GM12873 (cell line): Measurements from ENCODE around the gene PTGES3.

ENCODE experiments used
- TF ChIP-seq, protein P1 (sequence below): IDR thresholded peaks from 2 replicates; pipeline ENCODE4 v1.5.1; 2012; ENCODE audit warnings: low read depth, mild to moderate bottlenecking, moderate library complexity, low read length, control low read depth; ENCODE audit not compliant: insufficient read depth; ENCODE audit errors: missing control alignments

The PTGES3 gene

DNA sequence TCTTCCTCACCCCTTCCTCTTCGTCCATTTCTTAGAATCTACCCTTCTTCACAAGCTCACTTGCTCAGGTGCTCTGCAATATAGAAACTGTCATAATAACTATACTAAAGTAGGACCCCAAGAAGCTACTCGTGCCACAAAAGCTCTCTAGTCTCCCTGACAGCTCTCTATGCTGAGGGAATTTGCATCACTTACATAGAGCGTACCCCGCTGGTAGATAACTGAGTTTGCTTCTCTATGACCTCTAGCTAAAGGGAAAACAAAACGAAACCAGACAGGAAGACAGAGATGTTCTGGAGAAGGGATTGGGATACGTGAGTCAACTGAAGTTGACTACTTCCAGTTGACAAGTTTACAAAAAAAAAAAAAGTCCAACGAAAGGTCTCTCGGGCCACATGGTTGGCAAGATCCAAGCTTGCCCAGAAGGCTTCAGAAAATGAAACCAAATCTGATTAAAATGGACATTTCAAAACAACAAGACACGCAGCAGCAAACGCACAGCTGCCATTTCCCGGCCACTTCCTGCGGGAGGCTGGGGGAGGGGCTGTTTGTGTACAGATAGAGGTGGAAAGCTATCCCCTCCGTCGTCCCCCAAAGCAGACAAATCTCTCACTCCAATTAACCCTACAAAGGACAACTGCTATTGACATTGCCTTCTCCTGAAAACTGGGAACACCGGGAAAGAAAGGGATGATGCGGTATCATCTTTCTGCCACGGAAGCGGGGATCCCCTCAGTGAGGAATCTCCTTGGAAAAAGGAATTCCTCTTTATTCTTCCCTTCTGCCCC is 59.2 kb downstream of the PTGES3 start:
- TF ChIP-seq, protein P1, sequence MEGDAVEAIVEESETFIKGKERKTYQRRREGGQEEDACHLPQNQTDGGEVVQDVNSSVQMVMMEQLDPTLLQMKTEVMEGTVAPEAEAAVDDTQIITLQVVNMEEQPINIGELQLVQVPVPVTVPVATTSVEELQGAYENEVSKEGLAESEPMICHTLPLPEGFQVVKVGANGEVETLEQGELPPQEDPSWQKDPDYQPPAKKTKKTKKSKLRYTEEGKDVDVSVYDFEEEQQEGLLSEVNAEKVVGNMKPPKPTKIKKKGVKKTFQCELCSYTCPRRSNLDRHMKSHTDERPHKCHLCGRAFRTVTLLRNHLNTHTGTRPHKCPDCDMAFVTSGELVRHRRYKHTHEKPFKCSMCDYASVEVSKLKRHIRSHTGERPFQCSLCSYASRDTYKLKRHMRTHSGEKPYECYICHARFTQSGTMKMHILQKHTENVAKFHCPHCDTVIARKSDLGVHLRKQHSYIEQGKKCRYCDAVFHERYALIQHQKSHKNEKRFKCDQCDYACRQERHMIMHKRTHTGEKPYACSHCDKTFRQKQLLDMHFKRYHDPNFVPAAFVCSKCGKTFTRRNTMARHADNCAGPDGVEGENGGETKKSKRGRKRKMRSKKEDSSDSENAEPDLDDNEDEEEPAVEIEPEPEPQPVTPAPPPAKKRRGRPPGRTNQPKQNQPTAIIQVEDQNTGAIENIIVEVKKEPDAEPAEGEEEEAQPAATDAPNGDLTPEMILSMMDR = no peak

GRCh38 chr12:56626701-56627100 is 61.4 kb downstream of the PTGES3 start:
- TF ChIP-seq, protein P1 = no peak

DNA sequence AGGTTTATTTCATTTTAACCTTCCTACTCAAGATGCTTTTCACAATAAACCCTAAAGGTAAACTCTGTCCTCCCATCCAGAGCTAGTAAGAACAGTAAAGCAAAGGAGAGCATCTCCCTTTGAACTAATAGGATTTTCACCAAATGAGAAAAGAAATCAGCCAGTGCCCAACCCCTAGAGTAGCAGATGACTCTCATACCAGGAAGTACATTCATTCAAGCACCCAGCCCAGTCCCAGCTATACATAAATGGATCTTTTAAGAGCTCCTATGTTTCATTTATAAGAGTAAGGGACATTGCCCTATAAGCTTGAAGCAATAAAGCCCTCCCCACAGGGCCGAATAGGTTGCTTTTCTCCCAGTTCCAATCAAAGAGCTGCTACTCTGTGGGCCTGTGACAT is 65.5 kb downstream of the PTGES3 start:
- TF ChIP-seq, protein P1 = no peak

DNA sequence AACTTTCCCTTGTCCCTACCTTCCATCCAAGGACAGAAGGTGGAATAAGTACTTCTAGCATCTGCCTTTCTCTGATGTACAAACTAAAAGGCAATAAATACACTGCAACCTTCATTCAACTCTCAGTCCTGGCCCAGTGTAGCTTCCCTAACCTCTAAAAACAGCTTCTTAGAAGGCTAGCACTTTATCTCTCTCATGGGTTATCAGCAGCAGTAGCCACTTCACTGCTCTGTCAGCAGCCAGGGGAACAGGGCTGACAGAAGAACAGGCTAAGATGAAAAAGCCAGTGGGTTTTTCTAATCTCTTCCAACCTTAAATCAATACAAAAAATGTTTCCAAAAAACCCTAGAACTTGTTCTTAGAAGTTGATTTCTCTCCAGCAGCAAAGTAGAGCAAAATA is 71.2 kb downstream of the PTGES3 start:
- TF ChIP-seq, protein P1 = no peak

DNA sequence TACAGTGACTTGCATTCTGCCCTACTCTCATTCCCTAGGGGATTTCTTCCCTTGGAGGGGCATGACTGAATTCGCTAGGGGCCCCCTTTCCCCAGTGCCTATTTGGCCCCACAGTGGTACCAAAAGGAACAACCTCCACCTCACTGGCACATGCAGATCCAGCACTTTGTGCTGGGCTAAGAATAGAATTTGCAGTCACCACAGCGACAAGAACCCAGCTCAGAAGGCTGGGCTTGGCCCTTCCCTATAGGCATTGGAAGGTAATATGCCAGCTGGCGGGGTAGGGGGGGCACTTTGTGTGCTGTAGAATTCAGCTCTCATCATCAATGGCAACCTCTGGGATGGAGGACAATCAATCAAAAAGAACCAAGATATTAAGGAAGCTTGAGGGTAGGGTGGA is 71.8 kb downstream of the PTGES3 start:
- TF ChIP-seq, protein P1 = no peak

- TF ChIP-seq, protein P1 = no peak
Measured at GRCh38 chr12:56614627-56615026, 73.5 kb downstream of the PTGES3 start.
